OCI-LY7 (cell line): ENCODE measurements around the gene PCDHA8. TPM values are rescaled to one million over a fixed set of nuclear protein-coding genes. Genes with fewer than 3 reads are reported as not detected.

Experiments used
- BruUV-seq: library from RNA; stranded (reverse); fragments of 400-500 nt; replicated peaks from 2 replicates; lab custom pipeline; 2021; lab: Mats Ljungman, UMichigan
- CTCF ChIA-PET: fragments of 300-600 bp; sonication (Branson Sonifier 250); formaldehyde crosslinking; loops from one replicate; lab custom pipeline; 2022; ENCODE audit warnings: antibody characterized with exemption; ENCODE audit not compliant: unreplicated experiment; lab: Charles Lee
- POLR2A ChIA-PET: fragments of 300-600 bp; sonication (Branson Sonifier 250); formaldehyde crosslinking; loops from one replicate; lab custom pipeline; 2022; ENCODE audit warnings: antibody characterized with exemption; lab: Charles Lee
- DNase-seq: peaks from one replicate; pipeline ENCODE4 v3.0.0-alpha.2; 2015; ENCODE audit warnings: low spot score
- H2AFZ ChIP-seq: fragments of 200-600 bp; sonication (generic), shearing (Covaris generic); 2 replicates; pipeline ENCODE4 v1.6.1; 2014; ENCODE audit warnings: mild to moderate bottlenecking, antibody characterized with exemption, low read length, moderate library complexity
- H3K27ac ChIP-seq: fragments of 200-600 bp; sonication (generic); 2 replicates; pipeline ENCODE4 v1.5.1; 2014; ENCODE audit warnings: mixed run types, low read depth, mild to moderate bottlenecking, moderate library complexity, low read length, inconsistent platforms; ENCODE audit not compliant: poor library complexity, severe bottlenecking
- H3K36me3 ChIP-seq: fragments of 200-600 bp; sonication (generic); 2 replicates; pipeline ENCODE4 v1.6.1; 2014; ENCODE audit warnings: mild to moderate bottlenecking, antibody characterized with exemption, low read length, moderate library complexity, mixed read lengths; ENCODE audit not compliant: insufficient read depth
- H3K4me1 ChIP-seq: fragments of 200-600 bp; sonication (generic); 2 replicates; pipeline ENCODE4 v1.5.1; 2014; ENCODE audit warnings: mild to moderate bottlenecking, low read length; ENCODE audit not compliant: insufficient read depth, poor library complexity, severe bottlenecking
- H3K4me2 ChIP-seq: fragments of 200-600 bp; sonication (generic); 2 replicates; pipeline ENCODE4 v1.6.1; 2014; ENCODE audit warnings: mild to moderate bottlenecking, low read length
- H3K4me3 ChIP-seq: fragments of 200-600 bp; sonication (generic); 2 replicates; pipeline ENCODE4 v1.5.1; 2014; ENCODE audit warnings: mild to moderate bottlenecking, low read depth, low read length; ENCODE audit not compliant: poor library complexity, severe bottlenecking
- H3K79me2 ChIP-seq: fragments of 200-600 bp; sonication (generic); 2 replicates; pipeline ENCODE4 v1.6.1; 2016; ENCODE audit warnings: low read depth, mild to moderate bottlenecking, low read length, moderate library complexity, mixed read lengths; ENCODE audit not compliant: insufficient read depth
- H3K9me2 ChIP-seq: fragments of 200-600 bp; sonication (generic); 2 replicates; pipeline ENCODE4 v1.6.1; 2016; ENCODE audit warnings: mild to moderate bottlenecking, low read length, mixed read lengths; ENCODE audit not compliant: insufficient read depth
- H3K9me3 ChIP-seq: fragments of 200-600 bp; sonication (generic); 2 replicates; pipeline ENCODE4 v1.6.1; 2014; ENCODE audit warnings: mild to moderate bottlenecking, mixed run types, low read length, mixed read lengths
- H4K20me1 ChIP-seq: fragments of 200-600 bp; sonication (generic); 2 replicates; pipeline ENCODE4 v1.6.1; 2014; ENCODE audit warnings: mild to moderate bottlenecking, antibody characterized with exemption, low read length, moderate library complexity, mixed read lengths; ENCODE audit not compliant: insufficient read depth
- CTCF ChIP-seq: fragments of 200-600 bp; sonication (generic); conservative IDR thresholded peaks from 2 replicates; pipeline ENCODE4 v1.5.1; 2014; ENCODE audit warnings: mild to moderate bottlenecking, antibody characterized with exemption, low read length, moderate library complexity, mixed read lengths
- EZH2phosphoT487 ChIP-seq: fragments of 200-600 bp; sonication (generic); IDR thresholded peaks from 2 replicates; pipeline ENCODE4 v1.6.1; 2018; ENCODE audit warnings: low read depth, borderline replicate concordance, mild to moderate bottlenecking, mixed run types, antibody characterized with exemption, low read length, moderate library complexity, mixed read lengths
- intact Hi-C: fragments of 100-400 bp; cut with micrococcal nuclease; formaldehyde crosslinking; loops from one replicate; pipeline ENCODE4 v1.10.0; 2022; ENCODE audit not compliant: unreplicated experiment
- total RNA-seq, 2 experiments: library from RNA; depleted of rRNA in 1 of 2; stranded (reverse); fragments of >200 nt in 1 of 2; shearing (Covaris generic) in 1 of 2; gene quantifications; 2 replicates each; pipeline ENCODE4 v1.2.3, GENCODE V29; 2014 to 2022

The PCDHA8 gene
- total RNA-seq, 2 experiments from 2014 or later: not detected

GRCh38 chr5:140857987-140858240, 16.9 kb downstream of the PCDHA8 start:
- Histone ChIP-seq H4K20me1 (no peaks in the 10 kb centered on the region), H3K36me3 (no peaks in the 10 kb centered on the region), H2AFZ (no peak overlapping the region), H3K27ac (no peak overlapping the region), H3K4me3 (no peak overlapping the region), H3K9me2 (no peaks in the 10 kb centered on the region), H3K79me2 (no peaks in the 10 kb centered on the region), H3K9me3 (no peaks in the 10 kb centered on the region), H3K4me2 (no peak overlapping the region), H3K4me1 (no peaks in the 10 kb centered on the region)
- intact Hi-C loops: no loop called here
- TF ChIP-seq CTCF (no peak), EZH2phosphoT487 (no peak)
- CTCF ChIA-PET: no interaction called here
- no peak for DNase-seq
- BruUV-seq: no TSS peak
- POLR2A ChIA-PET: no interaction called here

- Histone ChIP-seq H3K4me2 (no peak overlapping the region), H3K9me3 (no peaks in the 10 kb centered on the region), H4K20me1 (no peaks in the 10 kb centered on the region), H3K9me2 (no peaks in the 10 kb centered on the region), H3K27ac (no peak overlapping the region), H3K4me1 (no peaks in the 10 kb centered on the region), H3K79me2 (no peaks in the 10 kb centered on the region), H3K36me3 (no peaks in the 10 kb centered on the region), H3K4me3 (no peak overlapping the region), H2AFZ (no peak overlapping the region)
- CTCF ChIA-PET: no interaction called here
- BruUV-seq: no TSS peak
- TF ChIP-seq EZH2phosphoT487 (no peak), CTCF (no peak)
- no peak for DNase-seq
- POLR2A ChIA-PET: no interaction called here
- intact Hi-C loops: no loop called here
Observed at GRCh38 chr5:140862441-140863295, 21.7 kb downstream of the PCDHA8 start.
